GM18526 (cell line): ENCODE results near the gene PIGT.

Source experiments
- POLR2A ChIP-seq: IDR thresholded peaks from 3 replicates; pipeline ENCODE4 v1.6.1; 2011; ENCODE audit not compliant: insufficient read length; ENCODE audit errors: extremely low read depth

Gene PIGT

GRCh38 chr20:45436732-45437485 lies 21.0 kb downstream of the PIGT start:
- no peak for TF ChIP-seq POLR2A

- no peak for TF ChIP-seq POLR2A
Observed at GRCh38 chr20:45440424-45440823, 24.5 kb downstream of the PIGT start.

- no peak for TF ChIP-seq POLR2A
Observed at GRCh38 chr20:45440891-45441685, 25.1 kb downstream of the PIGT start.

GRCh38 chr20:45441746-45442145 lies 25.8 kb downstream of the PIGT start:
- TF ChIP-seq POLR2A: no peak

- no peak for TF ChIP-seq POLR2A
Observed at GRCh38 chr20:45444050-45444449, 28.1 kb downstream of the PIGT start.

- no peak for TF ChIP-seq POLR2A
Observed at GRCh38 chr20:45445805-45446562, 30.0 kb downstream of the PIGT start.

- TF ChIP-seq POLR2A: no peak
Observed at GRCh38 chr20:45448270-45448669, 32.3 kb downstream of the PIGT start.

GRCh38 chr20:45449528-45449927 lies 33.6 kb downstream of the PIGT start:
- TF ChIP-seq POLR2A: no peak

- no peak for TF ChIP-seq POLR2A
Observed at GRCh38 chr20:45450097-45450818, 34.3 kb downstream of the PIGT start.

GRCh38 chr20:45452238-45452637 lies 36.3 kb downstream of the PIGT start:
- no peak for TF ChIP-seq POLR2A

GRCh38 chr20:45452772-45453691 lies 37.1 kb downstream of the PIGT start:
- no peak for TF ChIP-seq POLR2A

GRCh38 chr20:45456632-45457031 lies 40.7 kb downstream of the PIGT start:
- no peak for TF ChIP-seq POLR2A

GRCh38 chr20:45459606-45460005 lies 43.7 kb downstream of the PIGT start:
- no peak for TF ChIP-seq POLR2A

- TF ChIP-seq POLR2A: no peak
Observed at GRCh38 chr20:45461225-45461624, 45.3 kb downstream of the PIGT start.
